PC-9 (cell line): ENCODE measurements around the gene BET1.

Experiments
- CTCF ChIP-seq: fragments of 200-600 bp; sonication (generic); conservative IDR thresholded peaks from 2 replicates; pipeline ENCODE4 v1.6.1; 2017; ENCODE audit warnings: mixed run types, antibody characterized with exemption, mild to moderate bottlenecking, moderate library complexity
- EZH2 ChIP-seq: fragments of 200-600 bp; sonication (generic); IDR thresholded peaks from 2 replicates; pipeline ENCODE4 v1.8.0; 2017; ENCODE audit warnings: antibody characterized with exemption, low read depth

GRCh38 chr7:94031865-94032264, 27.7 kb upstream of the BET1 start:
- TF ChIP-seq CTCF (no peak), EZH2 (no peak)
